ENCODE measurements around the gene ATG13.
"Not testable (repeated sequence)": the region's sequence is repeated elsewhere in the genome, so short reads cannot be mapped to it uniquely, and the experiment has no call there.

The ATG13 gene

DNA sequence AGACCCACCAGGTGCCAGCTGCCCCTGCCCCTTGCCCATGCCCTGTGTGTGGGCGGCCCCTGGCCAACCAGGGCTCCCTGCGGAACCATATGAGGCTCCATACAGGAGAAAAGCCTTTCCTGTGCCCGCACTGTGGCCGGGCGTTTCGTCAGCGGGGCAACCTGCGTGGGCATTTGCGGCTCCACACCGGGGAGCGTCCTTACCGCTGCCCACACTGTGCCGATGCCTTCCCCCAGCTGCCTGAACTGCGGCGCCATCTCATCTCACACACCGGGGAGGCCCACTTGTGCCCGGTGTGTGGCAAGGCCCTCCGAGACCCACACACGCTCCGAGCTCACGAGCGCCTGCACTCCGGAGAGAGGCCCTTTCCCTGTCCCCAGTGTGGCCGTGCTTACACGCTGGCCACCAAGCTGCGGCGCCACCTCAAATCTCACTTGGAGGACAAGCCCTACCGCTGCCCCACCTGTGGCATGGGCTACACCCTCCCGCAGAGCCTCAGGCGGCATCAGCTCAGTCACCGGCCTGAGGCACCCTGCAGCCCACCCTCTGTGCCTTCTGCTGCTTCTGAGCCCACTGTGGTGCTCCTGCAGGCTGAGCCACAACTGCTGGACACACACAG is 87.8 kb downstream of the ATG13 start:
- Histone ChIP-seq H3K27ac (no peak overlapping the region), H3K4me3 (ENCODE audit: low read depth, low read length) (no peak overlapping the region), H3K36me3 (replicated peaks) (peaks cover 43% of the 10 kb centered on the region), H3K27me3 (replicated peaks) (no peaks in the 10 kb centered on the region)
- TF ChIP-seq, protein P1, sequence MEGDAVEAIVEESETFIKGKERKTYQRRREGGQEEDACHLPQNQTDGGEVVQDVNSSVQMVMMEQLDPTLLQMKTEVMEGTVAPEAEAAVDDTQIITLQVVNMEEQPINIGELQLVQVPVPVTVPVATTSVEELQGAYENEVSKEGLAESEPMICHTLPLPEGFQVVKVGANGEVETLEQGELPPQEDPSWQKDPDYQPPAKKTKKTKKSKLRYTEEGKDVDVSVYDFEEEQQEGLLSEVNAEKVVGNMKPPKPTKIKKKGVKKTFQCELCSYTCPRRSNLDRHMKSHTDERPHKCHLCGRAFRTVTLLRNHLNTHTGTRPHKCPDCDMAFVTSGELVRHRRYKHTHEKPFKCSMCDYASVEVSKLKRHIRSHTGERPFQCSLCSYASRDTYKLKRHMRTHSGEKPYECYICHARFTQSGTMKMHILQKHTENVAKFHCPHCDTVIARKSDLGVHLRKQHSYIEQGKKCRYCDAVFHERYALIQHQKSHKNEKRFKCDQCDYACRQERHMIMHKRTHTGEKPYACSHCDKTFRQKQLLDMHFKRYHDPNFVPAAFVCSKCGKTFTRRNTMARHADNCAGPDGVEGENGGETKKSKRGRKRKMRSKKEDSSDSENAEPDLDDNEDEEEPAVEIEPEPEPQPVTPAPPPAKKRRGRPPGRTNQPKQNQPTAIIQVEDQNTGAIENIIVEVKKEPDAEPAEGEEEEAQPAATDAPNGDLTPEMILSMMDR (IDR thresholded peaks at IDR 0.05; ENCODE audit: low read depth, low read length, missing control alignments), result no peak
- in situ Hi-C loops (cut with HindIII; ENCODE audit: low pct_ligation_motif_present, low sequenced_read_pairs), result no loop called here
- no peak for DNase-seq

GRCh38 chr11:46706886-46707285 is 89.5 kb downstream of the ATG13 start:
- H3K27me3 ChIP-seq (replicated peaks), result no peaks in the 10 kb centered on the region
- H3K4me3 ChIP-seq (ENCODE audit: low read depth, low read length), result no peak overlapping the region
- peaks cover 43% of the 10 kb centered on the region for H3K36me3 ChIP-seq (replicated peaks)
- H3K27ac ChIP-seq, result no peak overlapping the region
- TF ChIP-seq, protein P1 (IDR thresholded peaks at IDR 0.05; ENCODE audit: low read depth, low read length, missing control alignments), result no peak
- no peak for DNase-seq
- in situ Hi-C loops (cut with HindIII; ENCODE audit: low pct_ligation_motif_present, low sequenced_read_pairs), result no loop called here

DNA sequence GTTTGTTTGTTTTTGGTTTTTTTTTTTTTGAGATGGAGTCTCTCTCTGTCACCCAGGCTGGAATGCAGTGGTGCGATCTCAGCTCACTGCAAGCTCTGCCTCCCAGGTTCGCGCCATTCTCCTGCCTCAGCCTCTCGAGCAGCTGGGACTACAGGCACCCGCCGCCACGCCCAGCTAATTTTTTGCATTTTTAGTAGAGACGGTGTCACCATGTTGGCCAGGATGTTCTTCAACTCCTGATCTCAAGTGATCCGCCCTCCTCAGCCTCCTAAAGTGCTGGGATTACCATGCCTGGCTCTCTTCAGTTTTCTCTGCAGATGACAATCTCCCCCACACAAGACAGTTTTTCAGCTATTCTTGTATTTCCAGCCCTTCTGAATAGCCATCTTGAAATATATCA is 92.0 kb downstream of the ATG13 start:
- peaks cover 32% of the 10 kb centered on the region for H3K36me3 ChIP-seq (replicated peaks)
- H3K27me3 ChIP-seq (replicated peaks); H3K27ac ChIP-seq; DNase-seq; H3K4me3 ChIP-seq (ENCODE audit: low read depth, low read length); in situ Hi-C loops (cut with HindIII; ENCODE audit: low pct_ligation_motif_present, low sequenced_read_pairs): not testable (repeated sequence)

DNA sequence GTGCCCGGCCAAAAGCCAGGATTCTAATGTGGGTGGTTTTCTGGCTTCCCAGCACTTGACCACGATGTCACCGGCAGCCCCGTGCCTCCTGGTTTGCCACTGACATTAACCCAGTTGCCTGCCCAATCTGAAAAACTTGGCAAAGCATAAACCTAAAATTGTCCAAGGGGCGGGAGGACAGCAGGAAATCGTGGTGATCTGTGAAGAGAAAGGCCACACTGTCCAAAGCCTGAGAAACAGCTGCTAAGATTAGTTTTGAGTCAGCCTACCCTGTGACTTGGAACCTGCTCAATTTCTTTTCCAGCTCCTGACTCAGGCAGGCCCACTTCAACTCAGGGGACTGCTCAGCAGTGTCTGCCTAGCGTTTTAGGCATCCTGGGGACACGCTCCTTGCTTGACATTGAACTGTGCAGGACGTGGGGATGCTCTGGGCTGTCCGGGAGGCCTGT is 93.5 kb downstream of the ATG13 start:
- peak; percentile 93 for DNase-seq
- TF ChIP-seq, protein P1 (IDR thresholded peaks at IDR 0.05; ENCODE audit: low read depth, low read length, missing control alignments), result no peak
- peaks cover 17% of the 10 kb centered on the region for H3K36me3 ChIP-seq (replicated peaks)
- in situ Hi-C loops (cut with HindIII; ENCODE audit: low pct_ligation_motif_present, low sequenced_read_pairs), result no loop called here
- no peak overlapping the region for H3K4me3 ChIP-seq (ENCODE audit: low read depth, low read length)
- H3K27ac ChIP-seq, result peak overlapping the region; percentile 100
- H3K27me3 ChIP-seq (replicated peaks), result no peaks in the 10 kb centered on the region

- DNase-seq, result peak; percentile 17
- Histone ChIP-seq H3K27ac (peak overlapping the region; percentile 100), H3K4me3 (ENCODE audit: low read depth, low read length) (no peak overlapping the region), H3K36me3 (replicated peaks) (peaks cover 12% of the 10 kb centered on the region), H3K27me3 (replicated peaks) (no peaks in the 10 kb centered on the region)
- in situ Hi-C loops (cut with HindIII; ENCODE audit: low pct_ligation_motif_present, low sequenced_read_pairs), result no loop called here
- TF ChIP-seq, protein P1 (IDR thresholded peaks at IDR 0.05; ENCODE audit: low read depth, low read length, missing control alignments), result no peak
Observed at GRCh38 chr11:46711303-46711702, 94.0 kb downstream of the ATG13 start.

GRCh38 chr11:46712874-46713576 is 95.7 kb downstream of the ATG13 start:
- Histone ChIP-seq H3K27me3 (replicated peaks) (no peaks in the 10 kb centered on the region), H3K4me3 (ENCODE audit: low read depth, low read length) (no peak overlapping the region), H3K27ac (no peak overlapping the region), H3K36me3 (replicated peaks) (no peaks in the 10 kb centered on the region)
- DNase-seq, result no peak
- in situ Hi-C loops (cut with HindIII; ENCODE audit: low pct_ligation_motif_present, low sequenced_read_pairs), result no loop called here
- TF ChIP-seq, protein P1 (IDR thresholded peaks at IDR 0.05; ENCODE audit: low read depth, low read length, missing control alignments), result no peak

DNA sequence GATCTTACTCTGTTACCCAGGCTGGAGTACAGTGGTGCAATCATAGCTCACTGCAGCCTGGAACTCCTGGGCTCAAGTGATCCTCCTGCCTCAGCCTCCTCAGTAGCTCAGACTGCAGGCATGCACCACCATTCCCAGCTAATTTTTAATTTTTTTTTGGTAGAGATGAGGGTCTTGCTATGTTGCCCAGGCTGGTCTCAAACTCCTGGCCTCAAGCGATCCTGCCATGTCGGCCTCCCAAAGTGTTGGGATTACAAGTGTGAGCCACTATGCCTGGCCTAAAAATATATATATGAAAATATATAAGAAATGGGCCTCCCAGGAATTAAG is 100.4 kb downstream of the ATG13 start:
- H3K27me3 ChIP-seq (replicated peaks); H3K36me3 ChIP-seq (replicated peaks); in situ Hi-C loops (cut with HindIII; ENCODE audit: low pct_ligation_motif_present, low sequenced_read_pairs); H3K4me3 ChIP-seq (ENCODE audit: low read depth, low read length); H3K27ac ChIP-seq; DNase-seq: not testable (repeated sequence)

All from brain microvascular endothelial cell (primary cell).